ENCODE measurements around the gene CTTN. TPM values are rescaled to one million over a fixed set of nuclear protein-coding genes. Genes with fewer than 3 reads are reported as not detected.

Gene CTTN
- total and polyA plus RNA-seq, 2 experiments from 2014 or later, result 249 to 268 TPM

DNA sequence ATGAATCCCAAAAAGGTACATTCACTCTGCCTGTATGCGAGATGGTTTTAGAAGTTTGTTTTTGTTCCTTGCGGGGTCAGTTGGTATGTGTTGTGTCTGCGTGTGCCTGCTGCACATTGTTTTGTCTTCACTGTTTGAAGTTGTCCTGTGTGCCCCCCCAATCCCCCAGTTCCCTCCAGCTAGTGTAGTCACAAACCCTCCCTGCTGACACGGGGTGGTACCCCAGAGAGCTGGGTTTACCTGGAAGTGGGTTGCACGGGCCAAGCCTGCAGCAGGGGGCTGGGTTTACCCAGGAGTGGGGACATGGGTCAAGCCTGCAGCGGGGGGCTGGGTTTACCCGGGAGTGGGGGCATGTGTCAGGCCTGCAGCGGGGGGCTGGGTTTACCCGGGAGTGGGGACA is 22.2 kb downstream of the CTTN start:
- peaks cover 68% of the 10 kb centered on the region for H3K79me2 ChIP-seq (ENCODE audit: insufficient read depth)

DNA sequence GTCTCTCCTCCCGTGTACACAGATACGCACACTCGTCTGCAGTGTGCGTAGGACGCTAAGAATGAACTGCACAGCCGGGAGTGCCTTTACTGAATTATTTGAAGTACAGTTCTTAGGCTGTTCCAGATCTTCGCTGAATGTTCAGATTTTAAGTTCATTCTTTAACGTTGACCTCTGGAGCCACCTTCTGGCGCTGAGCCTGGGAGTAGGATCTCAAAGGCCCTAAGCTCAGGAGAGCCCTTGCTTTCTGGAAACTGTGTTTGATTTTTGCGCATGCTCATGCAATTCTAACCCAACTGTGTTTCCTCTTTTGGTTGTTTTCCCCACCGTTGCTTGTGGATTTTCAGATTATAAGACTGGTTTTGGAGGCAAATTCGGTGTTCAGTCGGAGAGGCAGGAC is 22.8 kb downstream of the CTTN start:
- no peak overlapping the region for H3K4me3 ChIP-seq
- no peaks in the 10 kb centered on the region for H3K4me1 ChIP-seq (ENCODE audit: insufficient read depth)
- H3K4me2 ChIP-seq (ENCODE audit: unreplicated experiment), result no peak overlapping the region
- peaks cover 68% of the 10 kb centered on the region for H3K79me2 ChIP-seq (ENCODE audit: insufficient read depth)
- TF ChIP-seq EZH2 (IDR thresholded peaks at IDR 0.05; ENCODE audit: insufficient read depth, poor library complexity, severe bottlenecking), result no peak
- TF ChIP-seq EZH2phosphoT487 (IDR thresholded peaks at IDR 0.05; ENCODE audit: insufficient read depth, low read depth), result no peak
- H3K27ac ChIP-seq, result no peak overlapping the region
- WGBS, 2 experiments (ENCODE audit: low coverage in 1 of 2, low lambda C conversion rate in 2 of 2, missing lambda C conversion rate in 2 of 2), result 85 to 87% methylated on average over 13 of the region's 13 CpGs
- in situ Hi-C loops (cut with MboI), result no loop called here
- H3K36me3 ChIP-seq (ENCODE audit: low read depth), result peaks cover 68% of the 10 kb centered on the region
- H3K27me3 ChIP-seq (replicated peaks; ENCODE audit: insufficient read depth), result no peaks in the 10 kb centered on the region
- no peaks in the 10 kb centered on the region for H3K9me2 ChIP-seq (ENCODE audit: insufficient read depth)
- H3F3A ChIP-seq (ENCODE audit: insufficient read depth), result peaks cover 5% of the 10 kb centered on the region; the same call in 1 of the 2 replicates
- H2AFZ ChIP-seq, result no peak overlapping the region
- no peak for DNase-seq
- H3K9me3 ChIP-seq (ENCODE audit: low read depth), result no peaks in the 10 kb centered on the region
- H4K20me1 ChIP-seq (ENCODE audit: insufficient read depth), result peaks cover 9% of the 10 kb centered on the region
- no peak overlapping the region for H3K9ac ChIP-seq

More for the DNA sequence above, 22.2 kb downstream of the CTTN start:
- H3K4me3 ChIP-seq, result no peak overlapping the region
- H3K9ac ChIP-seq, result no peak overlapping the region
- H3K4me1 ChIP-seq (ENCODE audit: insufficient read depth), result no peaks in the 10 kb centered on the region
- H3K9me2 ChIP-seq (ENCODE audit: insufficient read depth), result no peaks in the 10 kb centered on the region
- 76 to 84% methylated on average over 5 to 9 of the region's 9 CpGs for WGBS, 2 experiments (ENCODE audit: low coverage in 1 of 2, low lambda C conversion rate in 2 of 2, missing lambda C conversion rate in 2 of 2)
- no peaks in the 10 kb centered on the region for H3K9me3 ChIP-seq (ENCODE audit: low read depth)
- H3K4me2 ChIP-seq (ENCODE audit: unreplicated experiment), result no peak overlapping the region
- peaks cover 12% of the 10 kb centered on the region for H3F3A ChIP-seq (ENCODE audit: insufficient read depth)
- no peak overlapping the region for H3K27ac ChIP-seq
- no peak overlapping the region for H2AFZ ChIP-seq
- H3K36me3 ChIP-seq (ENCODE audit: low read depth), result peaks cover 68% of the 10 kb centered on the region
- H3K27me3 ChIP-seq (replicated peaks; ENCODE audit: insufficient read depth), result no peaks in the 10 kb centered on the region
- in situ Hi-C loops (cut with MboI), result no loop called here
- DNase-seq, result no peak
- H4K20me1 ChIP-seq (ENCODE audit: insufficient read depth), result peaks cover 9% of the 10 kb centered on the region
- TF ChIP-seq EZH2phosphoT487 (IDR thresholded peaks at IDR 0.05; ENCODE audit: insufficient read depth, low read depth) (no peak), EZH2 (IDR thresholded peaks at IDR 0.05; ENCODE audit: insufficient read depth, poor library complexity, severe bottlenecking) (no peak)

DNA sequence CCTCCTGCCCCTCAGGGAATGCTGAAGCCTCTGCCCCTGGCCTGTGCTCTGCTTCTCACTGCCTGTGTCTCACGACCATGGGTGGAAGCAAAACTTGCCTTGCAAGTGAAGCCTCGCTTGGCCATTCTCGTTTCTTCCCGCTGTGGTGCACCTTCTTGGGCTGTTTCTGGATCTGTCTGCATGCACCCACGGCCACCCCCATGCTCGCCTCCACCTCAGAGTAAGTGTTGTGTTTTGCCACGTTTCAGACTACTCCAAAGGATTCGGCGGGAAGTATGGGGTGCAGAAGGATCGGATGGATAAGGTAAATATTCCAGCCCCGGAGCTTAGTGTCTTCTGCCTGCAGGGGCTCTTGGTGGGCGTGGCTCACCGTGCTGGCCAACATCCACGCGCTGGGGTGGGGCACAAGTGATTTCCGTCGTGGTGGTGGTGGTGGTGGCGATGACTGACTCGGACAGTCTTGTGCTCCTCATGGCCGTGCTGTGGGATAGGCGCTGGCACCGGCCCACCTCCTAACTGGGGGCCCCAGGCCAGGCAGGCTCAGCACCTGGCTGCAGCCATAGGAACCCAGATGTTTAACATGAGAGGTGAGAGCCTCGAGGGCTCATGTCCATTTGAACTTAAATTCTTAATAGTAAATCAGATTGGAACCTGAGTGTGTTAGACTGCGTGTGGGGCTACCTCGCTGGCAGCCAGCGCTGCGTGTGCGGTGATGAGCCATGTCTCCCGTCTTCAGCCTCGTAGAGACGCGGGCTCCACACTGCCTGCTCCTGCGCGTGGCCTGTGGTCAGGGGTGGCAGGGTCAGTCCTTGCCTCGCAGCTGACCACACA is 24.6 kb downstream of the CTTN start:
- Histone ChIP-seq H3K36me3 (ENCODE audit: low read depth) (peaks cover 55% of the 10 kb centered on the region), H3K27ac (no peak overlapping the region), H3K27me3 (replicated peaks; ENCODE audit: insufficient read depth) (no peaks in the 10 kb centered on the region), H3K4me3 (no peak overlapping the region), H3F3A (ENCODE audit: insufficient read depth) (no peaks in the 10 kb centered on the region), H2AFZ (no peak overlapping the region), H4K20me1 (ENCODE audit: insufficient read depth) (peaks cover 4% of the 10 kb centered on the region), H3K9ac (no peak overlapping the region), H3K4me1 (ENCODE audit: insufficient read depth) (no peaks in the 10 kb centered on the region), H3K79me2 (ENCODE audit: insufficient read depth) (peaks cover 66% of the 10 kb centered on the region), H3K9me3 (ENCODE audit: low read depth) (no peaks in the 10 kb centered on the region), H3K9me2 (ENCODE audit: insufficient read depth) (no peaks in the 10 kb centered on the region), H3K4me2 (ENCODE audit: unreplicated experiment) (no peak overlapping the region)
- WGBS, 2 experiments (ENCODE audit: low coverage in 1 of 2, low lambda C conversion rate in 2 of 2, missing lambda C conversion rate in 2 of 2), result 92 to 94% methylated on average over 33 to 35 of the region's 35 CpGs
- DNase-seq, result no peak
- in situ Hi-C loops (cut with MboI), result no loop called here
- TF ChIP-seq EZH2 (IDR thresholded peaks at IDR 0.05; ENCODE audit: insufficient read depth, poor library complexity, severe bottlenecking), result no peak
- TF ChIP-seq EZH2phosphoT487 (IDR thresholded peaks at IDR 0.05; ENCODE audit: insufficient read depth, low read depth), result no peak

DNA sequence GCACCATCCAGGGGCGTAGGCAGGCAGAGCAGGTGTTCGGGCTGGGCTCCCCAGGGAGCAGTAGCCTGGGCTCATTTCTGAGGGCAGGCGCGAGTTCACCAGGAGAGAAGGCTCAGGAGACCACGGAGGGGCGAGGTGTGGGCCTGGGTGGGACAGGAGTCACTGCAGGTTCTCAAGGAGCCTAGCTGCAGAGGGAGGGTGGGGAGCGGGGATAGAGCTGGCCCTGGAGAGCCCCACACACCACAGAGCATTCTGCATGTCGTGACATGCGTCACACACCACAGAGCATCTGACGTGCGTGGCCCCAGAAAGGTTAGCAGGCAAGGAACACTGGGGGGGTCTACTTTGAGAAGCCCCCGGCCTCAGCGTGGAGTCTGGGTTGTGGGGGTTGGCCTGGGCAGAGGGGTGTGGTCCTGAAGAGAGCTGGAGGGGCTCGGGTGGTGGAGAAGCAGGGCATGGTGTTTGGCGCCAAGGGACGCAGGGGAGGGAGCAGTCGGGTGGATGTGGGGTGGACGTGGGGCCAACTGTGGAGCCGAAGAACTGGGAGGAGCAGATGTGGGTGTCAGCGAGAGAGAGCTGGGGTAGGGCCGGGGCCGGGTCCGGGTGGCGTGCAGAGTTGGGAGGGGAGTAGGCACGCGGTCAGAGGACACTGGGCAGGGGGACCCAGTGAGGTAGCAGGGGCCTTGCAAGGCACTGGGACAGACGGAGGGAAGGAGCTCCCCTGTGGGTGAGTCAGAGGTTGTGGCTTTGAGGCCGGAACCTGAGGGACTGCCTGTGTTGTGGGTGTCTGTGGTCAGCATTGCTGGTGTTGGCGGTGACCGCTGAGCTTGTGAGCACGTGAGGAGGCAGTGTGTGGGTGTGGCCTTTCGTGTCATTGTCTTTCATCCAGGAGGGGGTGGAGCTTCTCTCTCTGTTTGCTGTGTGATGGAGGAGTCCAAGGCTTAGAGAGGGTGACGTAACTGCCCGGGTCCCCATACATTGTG is 25.5 kb downstream of the CTTN start:
- H3K9ac ChIP-seq, result no peak overlapping the region
- peaks cover 53% of the 10 kb centered on the region for H3K36me3 ChIP-seq (ENCODE audit: low read depth)
- 80 to 86% methylated on average over 23 to 34 of the region's 34 CpGs for WGBS, 2 experiments (ENCODE audit: low coverage in 1 of 2, low lambda C conversion rate in 2 of 2, missing lambda C conversion rate in 2 of 2)
- H3K4me3 ChIP-seq, result no peak overlapping the region
- H3K27ac ChIP-seq, result no peak overlapping the region
- no peaks in the 10 kb centered on the region for H3K9me3 ChIP-seq (ENCODE audit: low read depth)
- no peaks in the 10 kb centered on the region for H3K27me3 ChIP-seq (replicated peaks; ENCODE audit: insufficient read depth)
- no peak overlapping the region for H2AFZ ChIP-seq
- no peaks in the 10 kb centered on the region for H3F3A ChIP-seq (ENCODE audit: insufficient read depth)
- peak; percentile 87 for DNase-seq
- H3K4me1 ChIP-seq (ENCODE audit: insufficient read depth), result no peaks in the 10 kb centered on the region
- in situ Hi-C loops (cut with MboI), result no loop called here
- peaks cover 4% of the 10 kb centered on the region for H4K20me1 ChIP-seq (ENCODE audit: insufficient read depth)
- peaks cover 73% of the 10 kb centered on the region for H3K79me2 ChIP-seq (ENCODE audit: insufficient read depth)
- H3K4me2 ChIP-seq (ENCODE audit: unreplicated experiment), result no peak overlapping the region
- TF ChIP-seq EZH2 (IDR thresholded peaks at IDR 0.05; ENCODE audit: insufficient read depth, poor library complexity, severe bottlenecking), result no peak
- TF ChIP-seq EZH2phosphoT487 (IDR thresholded peaks at IDR 0.05; ENCODE audit: insufficient read depth, low read depth), result no peak
- no peaks in the 10 kb centered on the region for H3K9me2 ChIP-seq (ENCODE audit: insufficient read depth)
